Measurements from ENCODE around the gene JARID2.

GRCh38 chr6:15520626-15521203 is 274.8 kb downstream of the JARID2 start:
- TF ChIP-seq CTCF (optimal IDR thresholded peaks at IDR 0.05 in 1 of 3, IDR thresholded peaks at IDR 0.05 in 1 of 3, conservative IDR thresholded peaks at IDR 0.05 in 1 of 3; ENCODE audit: extremely low read depth in 1 of 3, insufficient read depth in 2 of 3, low read length in 3 of 3) (no peak), EZH2 (IDR thresholded peaks at IDR 0.05; ENCODE audit: low read length) (no peak)

Data from keratinocyte (primary cell).